HG03025 (cell line): Measurements from ENCODE around the gene TMEM229A.
"Not testable (repeated sequence)": the region's sequence is repeated elsewhere in the genome, so short reads cannot be mapped to it uniquely, and the experiment has no call there.

ENCODE experiments used
- ATAC-seq: cut with Tn5 transposase; IDR thresholded peaks from one replicate; pipeline ENCODE4 v1.9.1; 2021; ENCODE audit warnings: mild to moderate bottlenecking, moderate library complexity; ENCODE audit not compliant: unreplicated experiment, low FRiP score

The TMEM229A gene

GRCh38 chr7:124033807-124034753 is 1.2 kb upstream of the TMEM229A start:
- ATAC-seq, result no peak

GRCh38 chr7:124033095-124033806 is 384 bp upstream of the TMEM229A start:
- ATAC-seq, result no peak

GRCh38 chr7:124031919-124032318 is 948 bp downstream of the TMEM229A start:
- no peak for ATAC-seq

GRCh38 chr7:124031406-124031805 is 1.5 kb downstream of the TMEM229A start:
- ATAC-seq, result no peak

GRCh38 chr7:124030964-124031363 is 1.9 kb downstream of the TMEM229A start:
- no peak for ATAC-seq

- ATAC-seq, result no peak
Observed at GRCh38 chr7:124029396-124030188, 3.3 kb downstream of the TMEM229A start.

- no peak for ATAC-seq
Observed at GRCh38 chr7:124027236-124027635, 5.6 kb downstream of the TMEM229A start.

- ATAC-seq, result not testable (repeated sequence)
Observed at GRCh38 chr7:124024329-124024728, 8.5 kb downstream of the TMEM229A start.

- no peak for ATAC-seq
Observed at GRCh38 chr7:124022551-124022950, 10.3 kb downstream of the TMEM229A start.

- no peak for ATAC-seq
Observed at GRCh38 chr7:124020060-124020459, 12.8 kb downstream of the TMEM229A start.

- no peak for ATAC-seq
Observed at GRCh38 chr7:124013306-124013705, 19.6 kb downstream of the TMEM229A start.

- no peak for ATAC-seq
Observed at GRCh38 chr7:124012864-124013263, 20.0 kb downstream of the TMEM229A start.

GRCh38 chr7:124009321-124009720 is 23.5 kb downstream of the TMEM229A start:
- no peak for ATAC-seq

GRCh38 chr7:124008296-124008695 is 24.6 kb downstream of the TMEM229A start:
- ATAC-seq, result not testable (repeated sequence)

- no peak for ATAC-seq
Observed at GRCh38 chr7:123999703-124000102, 33.2 kb downstream of the TMEM229A start.

GRCh38 chr7:123998921-123999320 is 33.9 kb downstream of the TMEM229A start:
- no peak for ATAC-seq

- ATAC-seq, result no peak
Observed at GRCh38 chr7:123996327-123996625, 36.6 kb downstream of the TMEM229A start.

- no peak for ATAC-seq
Observed at GRCh38 chr7:123995617-123996326, 37.1 kb downstream of the TMEM229A start.

- no peak for ATAC-seq
Observed at GRCh38 chr7:123994449-123994848, 38.4 kb downstream of the TMEM229A start.

GRCh38 chr7:123993996-123994395 is 38.9 kb downstream of the TMEM229A start:
- no peak for ATAC-seq
